Stimulated activated CD4-positive, alpha-beta T cell treated with anti-CD3 and anti-CD28 coated beads, TNF-alpha, amount 100 ng/mL, for 4 hours (primary cell): Measurements from ENCODE around the gene ZNF224.

Source experiments
- DNase-seq, 3 experiments: peaks; one replicate each; pipeline ENCODE4 v3.0.0-alpha.2; 2020; ENCODE audit warnings: low read depth in 3 of 3

Gene ZNF224

GRCh38 chr19:44131955-44132354 lies 37.8 kb downstream of the ZNF224 start:
- no peak for DNase-seq

- DNase-seq, result peak; percentile 38 to 65 (median 62)
Measured at GRCh38 chr19:44141191-44142058, 47.3 kb downstream of the ZNF224 start, which contains the start of gene ZNF234. ZNF234 (plus strand) TSS chr19:44141554; CDS start chr19:44144633, 3,079 bp downstream.

- DNase-seq, result no peak
Measured at GRCh38 chr19:44142059-44142433, 47.9 kb downstream of the ZNF224 start.

- DNase-seq, result no peak
Measured at GRCh38 chr19:44149776-44150175, 55.6 kb downstream of the ZNF224 start.

GRCh38 chr19:44151491-44151890 lies 57.3 kb downstream of the ZNF224 start:
- DNase-seq, result no peak

GRCh38 chr19:44156475-44156874 lies 62.3 kb downstream of the ZNF224 start:
- no peak for DNase-seq
